RWPE2 (cell line): ENCODE measurements around the gene PTGER4.
A peak's percentile ranks its signal among the peaks of the same experiment; 100 is the strongest.

Experiments used
- ATAC-seq: fragments of 200-7000 bp; cut with Tn5 transposase; 3 replicates; pipeline ENCODE4 v1.9.1; 2021; ENCODE audit warnings: low read depth
- DNase-seq: peaks from one replicate; pipeline ENCODE4 v3.0.0-alpha.2; 2020; ENCODE audit warnings: low spot score
- H3K27ac ChIP-seq: fragments of 450-650 bp; 2 replicates; pipeline ENCODE4 v1.5.1; 2017; ENCODE audit warnings: mild to moderate bottlenecking; ENCODE audit not compliant: poor library complexity, severe bottlenecking
- H3K27me3 ChIP-seq: fragments of 250-450 bp; sonication (Bioruptor Pico); 2 replicates; pipeline ENCODE4 v1.5.1; 2021; ENCODE audit warnings: mild to moderate bottlenecking, moderate library complexity; ENCODE audit not compliant: insufficient read depth, poor library complexity, severe bottlenecking
- H3K36me3 ChIP-seq: fragments of 250-450 bp; sonication (Bioruptor Pico); 2 replicates; pipeline ENCODE4 v1.5.1; 2020; ENCODE audit warnings: low read depth, mild to moderate bottlenecking, moderate library complexity
- H3K4me1 ChIP-seq: fragments of 250-450 bp; sonication (Bioruptor Pico); 2 replicates; pipeline ENCODE4 v1.5.1; 2021; ENCODE audit warnings: mild to moderate bottlenecking, moderate library complexity; ENCODE audit not compliant: insufficient read depth, poor library complexity, severe bottlenecking
- H3K4me3 ChIP-seq: fragments of 250-450 bp; sonication (Bioruptor Pico); 2 replicates; pipeline ENCODE4 v1.5.1; 2021; ENCODE audit warnings: mild to moderate bottlenecking, moderate library complexity; ENCODE audit not compliant: severe bottlenecking
- H3K9me3 ChIP-seq: fragments of 250-450 bp; sonication (Bioruptor Pico); 2 replicates; pipeline ENCODE4 v1.5.1; 2021; ENCODE audit warnings: mild to moderate bottlenecking, moderate library complexity; ENCODE audit not compliant: severe bottlenecking
- CTCF ChIP-seq: fragments of 450-650 bp; IDR thresholded peaks from one replicate; pipeline ENCODE4 v1.5.1; 2017; ENCODE audit warnings: mild to moderate bottlenecking, moderate library complexity; ENCODE audit not compliant: poor library complexity, severe bottlenecking

PTGER4 gene

GRCh38 chr5:40733879-40734563 lies 54.3 kb downstream of the PTGER4 start:
- no peak for TF ChIP-seq CTCF
- no peak overlapping the region for H3K4me3 ChIP-seq
- H3K36me3 ChIP-seq, result no peaks in the 10 kb centered on the region
- H3K27ac ChIP-seq, result no peak overlapping the region
- no peak for DNase-seq
- H3K27me3 ChIP-seq, result no peaks in the 10 kb centered on the region
- no peaks in the 10 kb centered on the region for H3K9me3 ChIP-seq
- peaks cover 8% of the 10 kb centered on the region for H3K4me1 ChIP-seq
- no peak for ATAC-seq

GRCh38 chr5:40734986-40735385 lies 55.3 kb downstream of the PTGER4 start:
- DNase-seq, result no peak
- peaks cover 5% of the 10 kb centered on the region; the same call in 1 of the 2 replicates for H3K36me3 ChIP-seq
- H3K27me3 ChIP-seq, result no peaks in the 10 kb centered on the region
- H3K4me1 ChIP-seq, result peaks cover 8% of the 10 kb centered on the region
- H3K9me3 ChIP-seq, result no peaks in the 10 kb centered on the region
- no peak overlapping the region for H3K4me3 ChIP-seq
- TF ChIP-seq CTCF, result no peak
- H3K27ac ChIP-seq, result peak overlapping the region; percentile 3
- peak; percentile 58; the same call in 2 of the 3 replicates for ATAC-seq

GRCh38 chr5:40735609-40736008 lies 55.9 kb downstream of the PTGER4 start:
- Histone ChIP-seq H3K4me3 (no peak overlapping the region), H3K27ac (peak overlapping the region; percentile 3)

GRCh38 chr5:40736103-40736875 lies 56.6 kb downstream of the PTGER4 start:
- DNase-seq, result no peak
- Histone ChIP-seq H3K27me3 (no peaks in the 10 kb centered on the region), H3K4me3 (no peak overlapping the region), H3K27ac (no peak overlapping the region), H3K36me3 (peaks cover 10% of the 10 kb centered on the region), H3K4me1 (peaks cover 8% of the 10 kb centered on the region), H3K9me3 (no peaks in the 10 kb centered on the region)
- TF ChIP-seq CTCF, result peak; percentile 95
- peak; percentile 59 for ATAC-seq

More at GRCh38 chr5:40735609-40736008, 55.9 kb downstream of the PTGER4 start:
- Histone ChIP-seq H3K36me3 (peaks cover 5% of the 10 kb centered on the region), H3K9me3 (no peaks in the 10 kb centered on the region), H3K4me1 (peaks cover 8% of the 10 kb centered on the region), H3K27me3 (no peaks in the 10 kb centered on the region)
- DNase-seq (no peak), ATAC-seq (no peak)
- TF ChIP-seq CTCF, result no peak
